Measurements from ENCODE around the gene FDX1. TPM values are rescaled to one million over a fixed set of nuclear protein-coding genes. Genes with fewer than 3 reads are reported as not detected.

Gene FDX1
- total and polyA plus RNA-seq, 2 of the 8 experiments (the other 6 are each of a cell fraction or from before 2014, with no cell fraction given): 3.7 to 9.6 TPM

DNA sequence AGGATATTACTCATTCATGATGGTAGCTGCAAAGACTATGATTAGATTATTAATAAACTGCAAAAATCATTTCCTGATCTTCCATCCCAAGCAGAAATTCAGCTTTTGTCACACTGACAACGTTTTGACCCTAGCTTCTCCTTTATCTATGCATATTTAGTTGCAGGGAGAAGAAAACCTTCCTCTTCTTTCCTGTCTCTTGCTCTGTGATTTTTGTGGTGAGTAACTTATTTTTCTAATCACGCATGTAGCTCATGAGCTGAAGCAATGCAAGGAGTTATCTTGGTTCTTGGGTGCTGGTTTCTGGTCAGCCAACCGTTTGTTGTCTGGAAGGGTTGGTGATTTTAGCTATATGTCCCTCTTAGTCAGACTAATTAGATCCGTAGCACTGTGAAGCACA, 56.4 kb downstream of the FDX1 start:
- Histone ChIP-seq H2BK120ac (replicated peaks; ENCODE audit: low read depth, low read length) (no peak overlapping the region), H3K9ac (replicated peaks in 1 of 4; ENCODE audit: extremely low read depth in 1 of 4, low read depth in 3 of 4, low read length in 3 of 4) (no peak overlapping the region), H2AK5ac (ENCODE audit: low read depth, low read length) (no peak overlapping the region), H4K8ac (ENCODE audit: extremely low read depth, insufficient read depth, low read length) (no peak overlapping the region), H2BK5ac (ENCODE audit: low read depth, low read length) (no peak overlapping the region), H3K18ac (ENCODE audit: extremely low read depth, low read length) (no peak overlapping the region), H3K14ac (ENCODE audit: insufficient read length) (no peak overlapping the region), H2AFZ (ENCODE audit: low read length) (no peak overlapping the region), H3K79me2 (ENCODE audit: control insufficient read depth in 1 of 2, insufficient read depth in 2 of 2, low read length in 2 of 2) (no peaks in the 10 kb centered on the region), H4K5ac (ENCODE audit: insufficient read length, low read depth, low read length) (no peak overlapping the region), H2BK15ac (ENCODE audit: low read length) (no peak overlapping the region), H3K9me3 (ENCODE audit: insufficient read depth in 2 of 2, low read depth in 1 of 2, low read length in 1 of 2) (no peaks in the 10 kb centered on the region; a peak in 1 of 4 replicates), H3K36me3 (ENCODE audit: control insufficient read depth in 2 of 4, insufficient read depth in 4 of 4, low read length in 3 of 4) (no peaks in the 10 kb centered on the region), H2BK20ac (ENCODE audit: low read length) (no peak overlapping the region), H3K27me3 (replicated peaks in 1 of 4; ENCODE audit: control insufficient read depth in 3 of 4, extremely low read depth in 1 of 4, insufficient read depth in 3 of 4, low read length in 3 of 4) (no peaks in the 10 kb centered on the region), H3K4me2 (ENCODE audit: insufficient read depth in 1 of 2, low read depth in 2 of 2, low read length in 2 of 2) (no peak overlapping the region), H3K27ac (ENCODE audit: low read depth, low read length) (no peak overlapping the region), H3K4ac (replicated peaks; ENCODE audit: insufficient read length, low read depth, low read length) (no peak overlapping the region), H4K91ac (replicated peaks; ENCODE audit: insufficient read length, low read length) (no peak overlapping the region), H4K20me1 (replicated peaks in 1 of 2; ENCODE audit: control insufficient read depth in 1 of 2, insufficient read depth in 2 of 2, low read length in 2 of 2) (no peaks in the 10 kb centered on the region), H3K23ac (ENCODE audit: insufficient read length) (no peak overlapping the region), H3K79me1 (ENCODE audit: low read depth, low read length) (no peaks in the 10 kb centered on the region), H3K4me1 (replicated peaks in 1 of 4; ENCODE audit: control insufficient read depth in 3 of 4, insufficient read depth in 4 of 4, low read length in 3 of 4) (no peaks in the 10 kb centered on the region; a peak in 1 of 7 replicates), H3K23me2 (ENCODE audit: low read depth, low read length) (no peaks in the 10 kb centered on the region), H3K4me3 (ENCODE audit: extremely low read depth in 1 of 4, insufficient read depth in 2 of 4, low read depth in 3 of 4, low read length in 4 of 4) (no peak overlapping the region), H2BK12ac (ENCODE audit: low read depth, low read length) (no peak overlapping the region), H3K56ac (replicated peaks; ENCODE audit: insufficient read length, low read depth, low read length) (no peak overlapping the region)
- WGBS, 2 experiments (ENCODE audit: extremely low coverage in 1 of 2, insufficient coverage in 1 of 2, insufficient read length in 1 of 2, insufficient replicate concordance in 2 of 2, low coverage in 1 of 2, low lambda C conversion rate in 2 of 2, missing lambda C conversion rate in 1 of 2): 81% methylated on average over 4 of the region's 4 CpGs; no CpG with 5 or more reads in 1 of the 2 experiments
- CTCF ChIA-PET (ENCODE audit: partially characterized antibody): interaction anchor here (0.6 to 5.2 kb wide), 7 partner anchors 7 to 838 kb away, joined by 3 to 29 read pairs (median 3); no protein-coding TSS in a partner anchor
- DNase-seq (ENCODE audit: low read depth in 1 of 2, low spot score in 2 of 2) (no peak), FAIRE-seq (no peak)
- POLR2A ChIA-PET (ENCODE audit: partially characterized antibody): interaction anchor here (0.9 kb wide), 1 partner anchor 55 kb away, joined by 3 read pairs; no protein-coding TSS in a partner anchor
